Hepatocyte (in vitro differentiated cells): ENCODE measurements around the gene SLC5A10. TPM values are rescaled to one million over a fixed set of nuclear protein-coding genes. Genes with fewer than 3 reads are reported as not detected.

Experiments
- DNase-seq: peaks from one replicate; pipeline ENCODE4 v3.0.0-alpha.2; 2016; ENCODE audit warnings: low spot score
- H2AFZ ChIP-seq: fragments of 200-600 bp; sonication (generic); 2 replicates; pipeline ENCODE4 v1.6.0; 2016; ENCODE audit warnings: antibody characterized with exemption, mild to moderate bottlenecking
- H3K27ac ChIP-seq: fragments of 200-600 bp; sonication (generic); 2 replicates; pipeline ENCODE4 v1.5.1; 2016; ENCODE audit warnings: mild to moderate bottlenecking
- H3K27me3 ChIP-seq: fragments of 200-600 bp; sonication (generic); 2 replicates; pipeline ENCODE4 v1.6.1; 2016
- H3K36me3 ChIP-seq: fragments of 200-600 bp; sonication (generic); replicated peaks from 2 replicates; pipeline ENCODE4 v1.5.1; 2016; ENCODE audit warnings: low read depth; ENCODE audit not compliant: insufficient read depth
- H3K4me1 ChIP-seq: fragments of 200-600 bp; sonication (generic); 2 replicates; pipeline ENCODE4 v1.5.1; 2016; ENCODE audit warnings: mild to moderate bottlenecking, moderate library complexity; ENCODE audit not compliant: insufficient read depth
- H3K4me2 ChIP-seq: fragments of 200-600 bp; sonication (generic); 2 replicates; pipeline ENCODE4 v1.6.0; 2016
- H3K4me3 ChIP-seq: fragments of 200-600 bp; sonication (generic); 2 replicates; pipeline ENCODE4 v1.5.1; 2016; ENCODE audit warnings: mild to moderate bottlenecking
- H3K79me2 ChIP-seq: fragments of 200-600 bp; sonication (generic); 2 replicates; pipeline ENCODE4 v1.6.0; 2017; ENCODE audit warnings: mild to moderate bottlenecking
- H3K9me2 ChIP-seq: fragments of 200-600 bp; sonication (generic); replicated peaks from 2 replicates; pipeline ENCODE4 v1.6.0; 2017; ENCODE audit warnings: mild to moderate bottlenecking; ENCODE audit not compliant: insufficient read depth
- H3K9me3 ChIP-seq: fragments of 200-600 bp; sonication (generic); 2 replicates; pipeline ENCODE4 v1.5.1; 2016; ENCODE audit warnings: low read depth, mild to moderate bottlenecking
- H4K20me1 ChIP-seq: fragments of 200-600 bp; sonication (generic); 2 replicates; pipeline ENCODE4 v1.6.0; 2016; ENCODE audit warnings: mild to moderate bottlenecking; ENCODE audit not compliant: insufficient read depth, poor library complexity, severe bottlenecking
- EZH2 ChIP-seq: fragments of 200-600 bp; sonication (generic); IDR thresholded peaks from 2 replicates; pipeline ENCODE4 v1.6.1; 2016; ENCODE audit warnings: antibody characterized with exemption, mild to moderate bottlenecking, borderline replicate concordance
- EZH2phosphoT487 ChIP-seq: fragments of 200-600 bp; sonication (generic); IDR thresholded peaks from one replicate; pipeline ENCODE4 v1.6.1; 2018; ENCODE audit warnings: antibody characterized with exemption, mild to moderate bottlenecking, low read depth, moderate library complexity; ENCODE audit not compliant: unreplicated experiment, severe bottlenecking
- WGBS: methylation state at CpG from one replicate; pipeline ENCODE4 v1.1.6; 2016; ENCODE audit warnings: low lambda C conversion rate; ENCODE audit errors: missing lambda C conversion rate; 5-methylcytosine and 5-hydroxymethylcytosine counted together
- polyA plus RNA-seq: library from polyadenylated mRNA; unstranded; fragments of >200 nt; fragmentation: Nextera tagmentation; extraction: Ambion mirVana; gene quantifications from 2 replicates; pipeline ENCODE4 v1.2.1, GENCODE V29; 2016
- total RNA-seq: library from RNA; depleted of rRNA; stranded (reverse); fragments of >200 nt; gene quantifications from 2 replicates; pipeline ENCODE4 v1.2.3, GENCODE V29; 2014
- TF ChIP-seq, protein P1 (sequence below): fragments of 200-600 bp; sonication (generic); IDR thresholded peaks from 2 replicates; pipeline ENCODE4 v1.5.1; 2016; ENCODE audit warnings: antibody characterized with exemption, mild to moderate bottlenecking; ENCODE audit not compliant: poor library complexity

The SLC5A10 gene
- total and polyA plus RNA-seq, 2 experiments from 2014 or later = 0.22 TPM; not detected in 1

DNA sequence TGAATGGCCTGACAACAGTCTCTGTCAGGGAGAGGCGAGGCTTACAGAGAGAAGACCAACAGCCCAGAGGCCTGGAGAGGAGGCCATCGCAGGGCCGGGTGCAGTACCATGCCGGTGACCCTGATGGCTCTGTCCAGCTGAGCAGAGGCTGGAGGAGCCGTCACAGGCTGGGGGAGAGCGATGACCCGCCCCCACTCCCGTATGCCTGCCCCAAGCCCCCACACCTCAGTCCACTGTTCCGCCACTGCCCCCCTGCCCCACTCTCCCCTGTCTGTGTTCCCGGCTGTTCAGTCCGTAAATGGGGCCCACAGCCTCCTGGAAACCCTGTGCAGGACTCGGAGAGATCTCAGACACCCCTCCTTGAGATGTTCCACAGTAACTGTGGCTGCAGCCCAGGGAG lies 65.4 kb downstream of the SLC5A10 start:
- DNase-seq = no peak
- 86% methylated on average over 9 of the region's 12 CpGs for WGBS
- no peaks in the 10 kb centered on the region for H3K9me2 ChIP-seq
- H4K20me1 ChIP-seq = no peaks in the 10 kb centered on the region
- no peaks in the 10 kb centered on the region for H3K4me1 ChIP-seq
- no peak overlapping the region for H3K4me3 ChIP-seq
- no peaks in the 10 kb centered on the region for H3K9me3 ChIP-seq
- H2AFZ ChIP-seq = no peak overlapping the region
- no peaks in the 10 kb centered on the region for H3K36me3 ChIP-seq
- no peaks in the 10 kb centered on the region for H3K27me3 ChIP-seq
- H3K27ac ChIP-seq = no peak overlapping the region
- H3K79me2 ChIP-seq = no peaks in the 10 kb centered on the region
- no peak for TF ChIP-seq EZH2phosphoT487
- TF ChIP-seq EZH2 = no peak
- TF ChIP-seq, protein P1, sequence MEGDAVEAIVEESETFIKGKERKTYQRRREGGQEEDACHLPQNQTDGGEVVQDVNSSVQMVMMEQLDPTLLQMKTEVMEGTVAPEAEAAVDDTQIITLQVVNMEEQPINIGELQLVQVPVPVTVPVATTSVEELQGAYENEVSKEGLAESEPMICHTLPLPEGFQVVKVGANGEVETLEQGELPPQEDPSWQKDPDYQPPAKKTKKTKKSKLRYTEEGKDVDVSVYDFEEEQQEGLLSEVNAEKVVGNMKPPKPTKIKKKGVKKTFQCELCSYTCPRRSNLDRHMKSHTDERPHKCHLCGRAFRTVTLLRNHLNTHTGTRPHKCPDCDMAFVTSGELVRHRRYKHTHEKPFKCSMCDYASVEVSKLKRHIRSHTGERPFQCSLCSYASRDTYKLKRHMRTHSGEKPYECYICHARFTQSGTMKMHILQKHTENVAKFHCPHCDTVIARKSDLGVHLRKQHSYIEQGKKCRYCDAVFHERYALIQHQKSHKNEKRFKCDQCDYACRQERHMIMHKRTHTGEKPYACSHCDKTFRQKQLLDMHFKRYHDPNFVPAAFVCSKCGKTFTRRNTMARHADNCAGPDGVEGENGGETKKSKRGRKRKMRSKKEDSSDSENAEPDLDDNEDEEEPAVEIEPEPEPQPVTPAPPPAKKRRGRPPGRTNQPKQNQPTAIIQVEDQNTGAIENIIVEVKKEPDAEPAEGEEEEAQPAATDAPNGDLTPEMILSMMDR = no peak
- no peak overlapping the region for H3K4me2 ChIP-seq

DNA sequence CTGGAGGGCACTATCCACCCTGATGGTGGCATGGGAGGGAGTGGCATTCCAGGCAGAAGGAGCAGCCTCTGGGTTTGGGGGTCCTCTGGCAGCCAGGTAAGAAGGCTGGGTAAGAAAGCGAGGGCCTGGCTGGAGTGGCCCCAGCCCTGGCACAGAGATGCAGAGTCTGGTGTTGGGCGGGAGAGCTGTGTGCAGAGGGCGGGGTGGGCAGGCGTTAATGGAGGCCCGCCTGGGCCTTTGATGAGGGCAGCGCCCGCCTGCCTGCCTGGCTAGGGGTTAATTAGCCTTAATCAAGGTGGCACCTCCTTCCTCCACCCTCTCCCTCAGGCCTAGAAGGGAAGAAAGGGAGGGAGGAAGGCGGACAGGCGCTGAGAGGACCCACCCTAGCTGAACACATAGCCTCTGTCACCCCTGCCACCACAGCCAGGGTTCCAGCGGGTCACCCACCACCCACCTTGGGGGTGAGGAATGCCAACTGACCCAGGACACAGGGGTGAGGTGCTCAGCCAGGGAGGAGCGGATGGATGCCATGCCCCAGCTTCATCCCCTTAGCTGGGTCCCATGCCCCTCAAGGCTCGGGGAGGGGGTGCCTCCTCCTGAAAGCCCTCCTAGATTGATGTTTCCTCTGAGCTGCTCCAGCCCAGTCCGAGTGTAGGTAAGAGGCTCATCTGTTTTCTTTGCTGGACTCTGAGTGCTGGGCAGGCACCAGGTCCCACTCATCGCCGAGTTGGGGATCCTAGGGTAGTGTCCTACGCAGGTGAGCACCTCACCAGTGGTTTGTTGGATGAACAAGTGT lies 66.0 kb downstream of the SLC5A10 start:
- no peak overlapping the region for H2AFZ ChIP-seq

DNA sequence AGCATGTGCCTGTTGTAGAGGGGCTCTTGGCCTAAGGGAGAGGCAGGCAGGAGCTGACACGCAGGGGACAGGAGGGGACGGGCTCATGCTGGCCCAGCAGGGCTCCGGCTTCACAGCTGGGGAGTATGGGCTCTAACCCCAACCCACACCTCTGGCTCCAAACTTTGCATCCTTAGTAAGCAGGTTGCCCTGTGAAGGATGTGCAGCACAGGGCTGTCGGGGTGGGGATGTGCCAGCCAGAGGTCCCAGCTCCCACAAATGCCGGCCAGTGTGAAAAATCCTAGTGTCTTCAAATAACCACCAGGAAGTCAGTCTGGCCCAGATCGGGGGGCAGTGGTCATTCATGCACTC lies 66.6 kb downstream of the SLC5A10 start:
- WGBS = 89% methylated on average over 6 of the region's 6 CpGs
- DNase-seq = no peak
- H3K27me3 ChIP-seq = no peaks in the 10 kb centered on the region

More for the DNA sequence above, 66.0 kb downstream of the SLC5A10 start:
- H3K36me3 ChIP-seq = no peaks in the 10 kb centered on the region
- H4K20me1 ChIP-seq = no peaks in the 10 kb centered on the region
- no peak overlapping the region for H3K27ac ChIP-seq
- no peaks in the 10 kb centered on the region for H3K9me3 ChIP-seq
- no peak overlapping the region for H3K4me2 ChIP-seq
- H3K4me3 ChIP-seq = no peak overlapping the region
- WGBS = 95% methylated on average over 12 of the region's 16 CpGs
- TF ChIP-seq EZH2phosphoT487 (no peak), EZH2 (no peak)
- TF ChIP-seq, protein P1 = no peak
- H3K79me2 ChIP-seq = no peaks in the 10 kb centered on the region
- no peaks in the 10 kb centered on the region for H3K4me1 ChIP-seq
- no peaks in the 10 kb centered on the region for H3K9me2 ChIP-seq
- DNase-seq = no peak
- no peaks in the 10 kb centered on the region for H3K27me3 ChIP-seq

More for the DNA sequence above, 66.6 kb downstream of the SLC5A10 start:
- H3K79me2 ChIP-seq = no peaks in the 10 kb centered on the region
- H3K4me2 ChIP-seq = no peak overlapping the region
- H3K4me3 ChIP-seq = no peak overlapping the region
- TF ChIP-seq EZH2phosphoT487 (no peak), EZH2 (no peak)
- TF ChIP-seq, protein P1 = no peak
- no peak overlapping the region for H2AFZ ChIP-seq
- no peaks in the 10 kb centered on the region for H3K9me3 ChIP-seq
- H3K36me3 ChIP-seq = no peaks in the 10 kb centered on the region
- no peaks in the 10 kb centered on the region for H3K9me2 ChIP-seq
- no peaks in the 10 kb centered on the region for H3K4me1 ChIP-seq
- no peak overlapping the region for H3K27ac ChIP-seq
- no peaks in the 10 kb centered on the region for H4K20me1 ChIP-seq
